GM12872 (cell line): Measurements from ENCODE around the gene LRRC37A3.

ENCODE experiments used
- CTCF ChIP-seq: IDR thresholded peaks from 3 replicates; pipeline ENCODE4 v1.5.1; 2011; ENCODE audit warnings: low read depth, mild to moderate bottlenecking, low read length, moderate library complexity; ENCODE audit not compliant: insufficient read depth

The LRRC37A3 gene

DNA sequence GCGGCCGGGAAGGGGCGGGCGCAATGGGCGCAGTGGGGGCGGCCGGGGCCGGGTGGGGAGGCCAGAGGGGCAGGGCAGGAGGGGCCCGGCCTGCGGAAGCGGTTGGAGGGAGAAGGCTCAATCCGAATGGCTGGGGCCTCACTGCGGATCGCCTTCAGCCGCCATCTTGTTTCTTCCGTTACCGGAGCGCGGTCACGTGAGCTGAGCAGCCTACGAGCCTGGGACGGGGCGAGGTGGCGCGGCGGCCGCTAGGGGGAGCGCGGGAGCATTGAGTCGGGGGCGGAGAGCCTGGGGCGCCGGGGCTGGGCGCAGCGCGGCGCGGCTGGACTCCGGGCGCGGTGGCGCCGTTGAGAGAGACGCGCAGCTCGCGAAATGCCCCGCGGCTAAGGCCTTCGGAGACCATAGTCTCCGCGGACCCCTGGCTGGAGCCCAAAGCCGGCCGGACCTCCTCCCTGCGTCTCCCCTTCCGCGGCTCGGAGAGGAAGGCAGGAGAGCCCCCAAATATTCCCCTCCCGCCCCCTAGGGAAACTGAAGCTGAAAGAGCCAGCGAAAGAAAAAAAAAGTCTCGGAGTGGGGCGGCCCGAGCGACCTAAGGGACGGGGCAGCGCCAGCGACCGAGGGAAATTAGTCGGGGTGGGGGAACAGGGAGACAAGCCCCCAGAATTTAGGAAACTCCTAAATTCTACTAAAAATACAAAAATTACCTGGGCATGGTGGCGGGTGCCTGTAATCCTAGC, at the start of gene LRRC37A3:
Gene LRRC37A3, minus strand, starts transcription at position 190 of the 737 bp plus-strand sequence. CDS start 22,221 bp downstream, outside the sequence.
- TF ChIP-seq CTCF = peak; percentile 78; the same call in 2 of the 3 replicates

DNA sequence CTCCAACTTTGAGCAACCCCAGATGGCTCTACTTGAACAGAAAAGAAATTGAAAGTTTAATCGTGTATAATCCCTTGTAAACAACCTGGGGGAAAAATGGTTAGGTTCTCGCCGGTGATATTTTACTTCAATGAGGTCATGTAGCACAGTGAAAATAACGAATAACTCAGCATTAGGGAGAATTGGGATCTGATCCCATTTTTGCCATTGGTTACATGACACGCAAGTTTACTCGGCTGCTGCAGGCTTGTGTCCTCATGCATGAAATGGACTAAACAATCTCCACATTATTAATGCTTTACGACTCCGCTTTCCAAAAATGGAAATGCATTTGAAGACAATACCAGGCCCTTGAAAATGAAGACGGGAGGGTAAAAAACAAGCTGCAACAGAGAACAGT, 45.5 kb upstream of the LRRC37A3 start:
- no peak for TF ChIP-seq CTCF

GRCh38 chr17:64961563-64962378, 42.5 kb upstream of the LRRC37A3 start:
- TF ChIP-seq CTCF = peak; percentile 63

GRCh38 chr17:64951877-64952276, 32.6 kb upstream of the LRRC37A3 start:
- no peak for TF ChIP-seq CTCF

GRCh38 chr17:64950871-64951270, 31.6 kb upstream of the LRRC37A3 start:
- TF ChIP-seq CTCF = no peak

DNA sequence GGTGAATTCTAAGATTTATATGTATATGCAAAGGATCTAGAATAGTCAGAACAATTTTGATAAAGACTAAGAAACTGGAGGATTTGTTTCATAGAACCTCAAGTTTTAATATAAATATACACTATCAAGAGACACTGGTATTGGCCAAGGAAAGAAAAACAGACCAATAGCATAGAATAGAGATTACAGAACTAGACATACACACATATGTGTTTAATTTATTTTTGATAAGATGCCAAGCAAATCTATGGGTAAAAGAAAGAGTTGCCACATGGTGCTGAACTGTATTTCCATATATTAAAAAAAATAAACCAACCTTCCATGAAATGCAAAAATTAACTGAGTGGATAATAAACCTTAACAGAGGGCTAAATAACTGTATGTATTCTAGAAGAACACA, 27.9 kb upstream of the LRRC37A3 start:
- no peak for TF ChIP-seq CTCF

DNA sequence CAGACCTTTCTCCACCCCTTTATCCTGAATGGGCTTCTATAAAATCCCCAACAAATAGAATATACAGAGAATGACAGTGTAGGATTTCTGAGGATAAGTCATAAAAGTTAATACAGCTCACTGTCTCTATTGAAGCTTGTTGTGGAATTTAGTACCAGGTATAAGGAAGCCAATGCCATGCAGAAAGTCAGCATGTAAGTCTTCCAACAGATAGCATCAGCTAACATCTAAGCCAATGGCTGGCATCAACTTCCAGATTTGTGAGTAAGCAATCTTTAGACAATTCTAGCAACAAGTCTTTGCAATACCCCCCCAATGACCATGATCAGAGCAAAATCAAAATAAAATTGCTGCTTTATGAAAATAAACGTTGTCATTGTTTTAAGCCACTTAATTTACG, 22.5 kb upstream of the LRRC37A3 start:
- no peak for TF ChIP-seq CTCF
